Peyer's patch (tissue), 4 donors: ENCODE measurements around the gene TTLL5. TPM values are rescaled to one million over a fixed set of nuclear protein-coding genes. Genes with fewer than 3 reads are reported as not detected.

Source experiments
- DNase-seq, 3 donors: peaks; one replicate each; pipeline ENCODE4 v3.0.0-alpha.2; 2017 to 2019
- H3K27ac ChIP-seq, 4 donors: fragments of 200-600 bp; sonication (generic); one replicate each; pipeline ENCODE4 v1.5.1; 2016 to 2019
- H3K27me3 ChIP-seq, 2 donors: fragments of 200-600 bp; sonication (generic); one replicate each; pipeline ENCODE4 v1.5.1; 2019
- H3K36me3 ChIP-seq, 3 donors: fragments of 200-600 bp; sonication (generic); one replicate each; pipeline ENCODE4 v1.5.1; 2016 to 2019
- H3K4me1 ChIP-seq, 4 donors: fragments of 200-600 bp; sonication (generic); one replicate each; pipeline ENCODE4 v1.5.1; 2016 to 2019
- H3K4me3 ChIP-seq, 4 donors: fragments of 200-600 bp; sonication (generic); 1 replicate in 3 of 4; 2 replicates in 1 of 4; pipeline ENCODE4 v1.5.1; 2016 to 2019; ENCODE audit warnings: mild to moderate bottlenecking in 1 of 4
- H3K9me3 ChIP-seq, 4 donors: fragments of 200-600 bp; sonication (generic); one replicate each; pipeline ENCODE4 v1.5.1; 2016 to 2019; ENCODE audit warnings: mild to moderate bottlenecking in 1 of 4
- CTCF ChIP-seq, 6 experiments: fragments of 450-650 bp in 4 of 6; fragments of 200-600 bp in 2 of 6; sonication (generic) in 1 of 6; IDR thresholded peaks; one replicate each; pipeline ENCODE4 v1.5.1; 2017 to 2019; ENCODE audit warnings: antibody characterized with exemption in 6 of 6, mild to moderate bottlenecking in 3 of 6, moderate library complexity in 1 of 6
- POLR2A ChIP-seq, 2 donors: fragments of 450-650 bp; IDR thresholded peaks; one replicate each; pipeline ENCODE4 v1.5.1; 2017; ENCODE audit warnings: antibody characterized with exemption in 2 of 2, mild to moderate bottlenecking in 2 of 2, moderate library complexity in 2 of 2
- total RNA-seq, 4 donors: library from RNA; depleted of rRNA; stranded (reverse); fragments of >200 nt; gene quantifications; one replicate each; pipeline ENCODE4 v1.1.0, GENCODE V29; 2016

TTLL5 gene
- total RNA-seq, 4 donors from 2014 or later: 33.6 to 82.5 (median 46.4) TPM

- TF ChIP-seq CTCF (IDR thresholded peaks at IDR 0.05): no peak
- no peak for TF ChIP-seq POLR2A (IDR thresholded peaks at IDR 0.05)
- Histone ChIP-seq H3K4me1 (no peaks in the 10 kb centered on the region), H3K27ac (no peak overlapping the region), H3K36me3 (no peaks in the 10 kb centered on the region), H3K9me3 (no peaks in the 10 kb centered on the region), H3K27me3 (no peaks in the 10 kb centered on the region), H3K4me3 (no peak overlapping the region)
- DNase-seq: no peak
These were observed 216.2 kb downstream of the TTLL5 start for GRCh38 chr14:75877292-75877691.

- Histone ChIP-seq H3K4me3 (no peak overlapping the region), H3K27me3 (no peaks in the 10 kb centered on the region), H3K4me1 (no peaks in the 10 kb centered on the region), H3K36me3 (no peaks in the 10 kb centered on the region), H3K27ac (no peak overlapping the region), H3K9me3 (no peaks in the 10 kb centered on the region)
- DNase-seq: no peak
- TF ChIP-seq POLR2A (IDR thresholded peaks at IDR 0.05): no peak
- TF ChIP-seq CTCF (IDR thresholded peaks at IDR 0.05): no peak
These were observed 216.8 kb downstream of the TTLL5 start for GRCh38 chr14:75877884-75878283.

GRCh38 chr14:75879031-75879430, 218.0 kb downstream of the TTLL5 start:
- no peak overlapping the region for H3K4me3 ChIP-seq
- DNase-seq: no peak
- no peaks in the 10 kb centered on the region for H3K9me3 ChIP-seq
- no peaks in the 10 kb centered on the region for H3K27me3 ChIP-seq
- H3K27ac ChIP-seq: no peak overlapping the region
- H3K4me1 ChIP-seq: no peaks in the 10 kb centered on the region
- H3K36me3 ChIP-seq: no peaks in the 10 kb centered on the region
- TF ChIP-seq POLR2A (IDR thresholded peaks at IDR 0.05) (no peak), CTCF (IDR thresholded peaks at IDR 0.05) (no peak)

- TF ChIP-seq POLR2A (IDR thresholded peaks at IDR 0.05): no peak
- TF ChIP-seq CTCF (IDR thresholded peaks at IDR 0.05): no peak
- no peaks in the 10 kb centered on the region for H3K36me3 ChIP-seq
- no peaks in the 10 kb centered on the region for H3K4me1 ChIP-seq
- no peak for DNase-seq
- no peak overlapping the region for H3K4me3 ChIP-seq
- H3K27ac ChIP-seq: no peak overlapping the region
- no peaks in the 10 kb centered on the region for H3K27me3 ChIP-seq
- H3K9me3 ChIP-seq: no peaks in the 10 kb centered on the region
These were observed 219.5 kb downstream of the TTLL5 start for GRCh38 chr14:75880512-75880911.

GRCh38 chr14:75881994-75882393, 220.9 kb downstream of the TTLL5 start:
- no peak for DNase-seq
- H3K27me3 ChIP-seq: no peaks in the 10 kb centered on the region
- H3K9me3 ChIP-seq: no peaks in the 10 kb centered on the region
- no peaks in the 10 kb centered on the region for H3K36me3 ChIP-seq
- no peak overlapping the region for H3K4me3 ChIP-seq
- no peak for TF ChIP-seq CTCF (IDR thresholded peaks at IDR 0.05)
- no peak for TF ChIP-seq POLR2A (IDR thresholded peaks at IDR 0.05)
- H3K4me1 ChIP-seq: no peaks in the 10 kb centered on the region
- no peak overlapping the region for H3K27ac ChIP-seq

- Histone ChIP-seq H3K4me1 (no peaks in the 10 kb centered on the region), H3K27me3 (no peaks in the 10 kb centered on the region), H3K4me3 (no peak overlapping the region), H3K9me3 (no peaks in the 10 kb centered on the region), H3K36me3 (no peaks in the 10 kb centered on the region), H3K27ac (no peak overlapping the region)
- peak in 1 of 6 experiments; percentile 4 for TF ChIP-seq CTCF (IDR thresholded peaks at IDR 0.05)
- TF ChIP-seq POLR2A (IDR thresholded peaks at IDR 0.05): no peak
- DNase-seq: no peak
These were observed 223.2 kb downstream of the TTLL5 start for GRCh38 chr14:75884198-75884611.
